GM18873 (cell line): Measurements from ENCODE around the gene GRM3.

Experiments
- ATAC-seq: cut with Tn5 transposase; IDR thresholded peaks from one replicate; pipeline ENCODE4 v1.9.1; 2021; ENCODE audit warnings: mild to moderate bottlenecking, moderate library complexity, moderate number of reproducible peaks; ENCODE audit not compliant: unreplicated experiment, low FRiP score

GRM3 gene

GRCh38 chr7:86876146-86876545, 232.4 kb downstream of the GRM3 start:
- ATAC-seq, result no peak

DNA sequence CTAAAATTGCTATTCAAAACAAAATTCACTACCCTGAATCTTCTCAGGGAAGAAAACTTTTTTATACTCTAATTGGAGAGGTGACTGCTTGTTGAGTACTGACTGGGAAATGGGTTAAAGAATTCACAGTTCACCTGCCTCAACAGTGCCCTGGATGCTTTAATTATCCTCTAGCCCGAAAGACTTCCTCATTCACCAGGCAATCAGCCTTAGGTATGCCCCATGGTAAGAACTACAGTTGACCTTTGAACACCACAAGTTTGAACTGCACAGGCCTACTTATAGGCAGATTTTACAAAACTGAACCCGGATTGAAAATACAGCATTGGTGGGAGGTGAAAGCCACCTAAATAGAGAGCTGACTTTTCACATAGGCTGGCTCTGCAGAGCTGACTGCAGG, 240.4 kb downstream of the GRM3 start:
- ATAC-seq, result no peak

DNA sequence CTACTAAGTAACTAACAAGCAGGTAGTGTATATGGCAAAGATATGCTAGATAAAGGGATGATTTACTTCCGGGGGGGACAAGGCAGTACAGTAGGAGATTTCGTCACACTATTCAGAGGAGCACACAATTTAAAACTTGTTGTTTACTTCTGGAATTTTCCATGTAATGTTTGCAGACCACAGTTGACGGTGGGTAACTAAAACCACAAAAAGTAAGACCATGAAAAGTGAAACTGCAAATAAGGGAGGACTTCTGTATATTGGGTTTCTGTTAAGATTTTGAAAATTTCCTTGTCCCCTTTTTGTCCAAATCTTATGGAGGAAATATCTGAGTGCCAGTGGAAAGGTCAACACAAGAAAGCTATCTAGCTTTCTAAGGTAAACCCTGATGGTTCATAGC, 245.8 kb downstream of the GRM3 start:
- ATAC-seq, result no peak

GRCh38 chr7:86898171-86898570, 254.5 kb downstream of the GRM3 start:
- no peak for ATAC-seq

GRCh38 chr7:86900886-86901285, 257.2 kb downstream of the GRM3 start:
- ATAC-seq, result no peak

DNA sequence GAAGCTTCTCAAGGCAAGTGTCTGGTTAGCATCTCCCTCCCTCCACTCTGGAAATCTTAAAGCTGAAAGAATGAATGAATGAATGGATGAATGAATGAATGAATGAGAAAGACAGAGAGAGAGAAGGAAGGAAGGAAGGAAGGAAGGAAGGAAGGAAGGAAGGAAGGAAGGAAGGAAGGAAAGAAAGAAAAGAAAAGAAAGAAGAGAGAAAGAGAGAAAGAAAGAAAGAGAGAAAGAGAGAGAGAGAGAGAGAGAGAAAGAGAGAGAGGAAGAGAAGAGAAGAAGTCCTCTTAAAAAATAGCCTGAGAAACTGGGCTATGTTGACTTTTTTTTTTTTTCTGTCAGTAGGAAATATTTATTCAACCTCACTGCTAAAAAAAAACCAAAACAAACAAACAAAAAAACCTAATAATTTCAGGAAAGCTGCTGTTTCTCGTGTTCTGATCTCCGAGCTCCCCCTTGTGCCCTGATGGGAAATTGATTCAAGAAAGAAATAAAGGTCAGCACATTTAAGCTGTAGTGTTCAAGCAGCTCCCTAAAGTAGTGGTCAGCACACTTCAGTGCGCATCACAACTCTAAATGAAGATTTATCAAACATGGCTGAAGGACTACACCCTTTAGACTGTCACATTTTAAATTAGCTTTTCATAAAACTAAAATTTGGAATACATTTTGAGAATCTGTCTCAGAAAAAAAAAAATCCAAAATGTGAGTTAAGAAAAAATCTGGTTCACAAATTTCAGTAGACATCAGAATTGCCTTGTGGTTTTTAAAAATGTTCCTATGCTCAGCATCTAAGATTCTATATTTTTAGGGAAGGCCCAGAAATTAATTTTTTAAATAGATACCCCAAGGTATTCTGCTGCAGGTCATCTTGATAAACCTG, 261.5 kb downstream of the GRM3 start:
- no peak for ATAC-seq

GRCh38 chr7:86908948-86909347, 265.2 kb downstream of the GRM3 start:
- no peak for ATAC-seq

DNA sequence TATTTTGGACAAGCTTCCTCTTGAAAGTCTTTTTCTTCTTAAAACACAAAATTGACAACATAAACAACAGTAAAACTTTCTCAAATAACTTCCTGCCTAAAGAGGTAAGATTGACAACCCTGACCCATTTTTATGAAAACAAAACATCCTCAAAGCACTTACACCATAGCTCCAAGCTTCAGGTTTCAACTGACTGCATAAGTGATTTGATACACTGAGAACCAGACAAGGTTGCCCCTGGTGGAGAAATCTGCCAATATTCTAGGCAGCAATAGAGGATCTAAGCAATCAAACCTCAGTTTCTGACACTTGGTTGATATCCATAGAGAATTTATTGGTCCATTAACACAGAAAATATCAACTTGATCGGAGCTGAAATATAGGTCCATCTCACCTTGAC, 267.9 kb downstream of the GRM3 start:
- ATAC-seq, result no peak

- ATAC-seq, result no peak
These were observed 270.0 kb downstream of the GRM3 start for GRCh38 chr7:86913709-86914108.
